Panc1 (cell line): Measurements from ENCODE around the gene MMP14.

ENCODE experiments used
- POLR2AphosphoS5 ChIP-seq: IDR thresholded peaks from 2 replicates; pipeline ENCODE4 v1.6.1; 2012; ENCODE audit warnings: mild to moderate bottlenecking, low read depth, low read length, moderate library complexity
- TF ChIP-seq, protein P1 (sequence below): fragments of 450-650 bp; IDR thresholded peaks from 2 replicates; pipeline ENCODE4 v1.5.1; 2017; ENCODE audit warnings: mild to moderate bottlenecking

DNA sequence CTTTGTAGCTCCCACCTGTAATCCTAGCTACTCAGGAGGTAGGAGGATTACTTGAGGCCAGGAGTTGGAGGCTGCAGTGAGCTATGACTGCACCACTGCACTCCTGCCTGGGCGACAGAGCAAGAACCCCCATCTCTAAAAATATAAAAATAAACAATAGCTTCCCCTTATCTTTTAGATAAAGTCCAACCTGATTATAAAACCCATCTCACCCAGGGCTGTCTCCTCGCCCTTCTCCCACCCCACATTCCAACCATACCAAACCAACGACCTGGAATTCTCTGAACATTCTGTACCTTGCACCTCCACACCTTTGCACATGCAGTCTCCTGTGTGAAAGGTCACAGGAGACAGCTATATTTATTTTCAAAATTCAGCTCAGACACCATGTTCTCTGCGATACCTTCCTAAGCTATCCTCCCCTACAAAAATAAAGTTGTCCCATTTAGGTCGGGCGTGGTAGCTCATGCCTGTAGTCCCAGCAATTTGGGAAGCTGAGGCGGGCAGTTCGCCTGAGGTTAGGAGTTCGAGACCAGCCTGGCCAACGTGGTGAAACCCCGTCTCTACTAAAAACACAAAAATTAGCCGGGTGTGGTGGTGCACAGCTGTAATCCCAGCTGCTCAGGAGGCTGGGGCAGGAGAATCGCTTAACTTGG is 28.8 kb upstream of the MMP14 start:
- TF ChIP-seq, protein P1, sequence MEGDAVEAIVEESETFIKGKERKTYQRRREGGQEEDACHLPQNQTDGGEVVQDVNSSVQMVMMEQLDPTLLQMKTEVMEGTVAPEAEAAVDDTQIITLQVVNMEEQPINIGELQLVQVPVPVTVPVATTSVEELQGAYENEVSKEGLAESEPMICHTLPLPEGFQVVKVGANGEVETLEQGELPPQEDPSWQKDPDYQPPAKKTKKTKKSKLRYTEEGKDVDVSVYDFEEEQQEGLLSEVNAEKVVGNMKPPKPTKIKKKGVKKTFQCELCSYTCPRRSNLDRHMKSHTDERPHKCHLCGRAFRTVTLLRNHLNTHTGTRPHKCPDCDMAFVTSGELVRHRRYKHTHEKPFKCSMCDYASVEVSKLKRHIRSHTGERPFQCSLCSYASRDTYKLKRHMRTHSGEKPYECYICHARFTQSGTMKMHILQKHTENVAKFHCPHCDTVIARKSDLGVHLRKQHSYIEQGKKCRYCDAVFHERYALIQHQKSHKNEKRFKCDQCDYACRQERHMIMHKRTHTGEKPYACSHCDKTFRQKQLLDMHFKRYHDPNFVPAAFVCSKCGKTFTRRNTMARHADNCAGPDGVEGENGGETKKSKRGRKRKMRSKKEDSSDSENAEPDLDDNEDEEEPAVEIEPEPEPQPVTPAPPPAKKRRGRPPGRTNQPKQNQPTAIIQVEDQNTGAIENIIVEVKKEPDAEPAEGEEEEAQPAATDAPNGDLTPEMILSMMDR, result no peak
- TF ChIP-seq POLR2AphosphoS5, result no peak
